Daoy (cell line): ENCODE data around the gene OR7A5. TPM values are rescaled to one million over a fixed set of nuclear protein-coding genes. Genes with fewer than 3 reads are reported as not detected.
"Not testable (repeated sequence)": the region's sequence is repeated elsewhere in the genome, so short reads cannot be mapped to it uniquely, and the experiment has no call there.

Source experiments
- DNase-seq: peaks from one replicate; pipeline ENCODE4 v3.0.0-alpha.2; 2015; ENCODE audit warnings: low read depth
- total RNA-seq: library from RNA; depleted of rRNA; stranded (reverse); fragments of >200 nt; shearing (Covaris generic); gene quantifications from 2 replicates; pipeline ENCODE4 v1.2.3, GENCODE V29; 2014; rRNA removed

The OR7A5 gene
- total RNA-seq, 1 experiment from 2014 or later, result not detected

- DNase-seq, result peak; percentile 87
These were observed 49.7 kb downstream of the OR7A5 start for GRCh38 chr19:14785102-14785793.

- DNase-seq, result peak; percentile 89
These were observed 50.3 kb downstream of the OR7A5 start for GRCh38 chr19:14784730-14785101.

- DNase-seq, result not testable (repeated sequence)
These were observed 51.5 kb downstream of the OR7A5 start for GRCh38 chr19:14783410-14783998.

GRCh38 chr19:14782626-14783409, 52.2 kb downstream of the OR7A5 start:
- DNase-seq, result peak; percentile 46

- not testable (repeated sequence) for DNase-seq
These were observed 53.1 kb downstream of the OR7A5 start for GRCh38 chr19:14781713-14782536.

GRCh38 chr19:14780622-14781225, 54.3 kb downstream of the OR7A5 start:
- DNase-seq, result not testable (repeated sequence)

- DNase-seq, result no peak
These were observed 55.8 kb downstream of the OR7A5 start for GRCh38 chr19:14779151-14779550.

- not testable (repeated sequence) for DNase-seq
These were observed 56.7 kb downstream of the OR7A5 start, which contains the start of gene ADGRE2 for GRCh38 chr19:14778110-14778845. Gene ADGRE2 (minus strand): TSS chr19:14778560. CDS start chr19:14776756, 1,804 bp downstream.

- DNase-seq, result not testable (repeated sequence)
These were observed 57.3 kb downstream of the OR7A5 start for GRCh38 chr19:14777645-14778044.

Other genes starting within 250 kb of the OR7A5 start
- gene ADGRE3, start 160.3 kb downstream of the OR7A5 start, total RNA-seq, result not detected in 2 replicates
- 7.1 and 14.7 TPM in 2 replicates for gene ZNF333, start 145.1 kb downstream of the OR7A5 start, total RNA-seq
- gene ADGRE2, start 56.6 kb downstream of the OR7A5 start, total RNA-seq, result 0.09 and 0.17 TPM in 2 replicates
- gene OR7C1, start within 50 bp of the OR7A5 start, total RNA-seq, result not detected in 2 replicates
- gene OR7A10, start 13.7 kb upstream of the OR7A5 start, total RNA-seq, result not detected in 2 replicates
- gene OR7A17, start 50.9 kb upstream of the OR7A5 start, total RNA-seq, result not detected in 2 replicates
- not detected in 2 replicates for gene OR7C2, start 106.3 kb upstream of the OR7A5 start, total RNA-seq
- 1.4 TPM in 1 of 2 replicates, not detected in the other for gene SLC1A6, start 144.7 kb upstream of the OR7A5 start, total RNA-seq
- not detected in 2 replicates for gene CASP14, start 214.3 kb upstream of the OR7A5 start, total RNA-seq
- not detected in 2 replicates for gene OR1I1, start 247.0 kb upstream of the OR7A5 start, total RNA-seq